Stimulated activated CD4-positive, alpha-beta T cell treated with anti-CD3 and anti-CD28 coated beads, Interleukin-4, amount 100 ng/mL, for 4 hours (primary cell): ENCODE data around the gene IL32.
A peak's percentile ranks its signal among the peaks of the same experiment; 100 is the strongest.

Source experiments
- DNase-seq, 2 experiments: peaks; one replicate each; pipeline ENCODE4 v3.0.0-alpha.2; 2020

IL32 gene

DNA sequence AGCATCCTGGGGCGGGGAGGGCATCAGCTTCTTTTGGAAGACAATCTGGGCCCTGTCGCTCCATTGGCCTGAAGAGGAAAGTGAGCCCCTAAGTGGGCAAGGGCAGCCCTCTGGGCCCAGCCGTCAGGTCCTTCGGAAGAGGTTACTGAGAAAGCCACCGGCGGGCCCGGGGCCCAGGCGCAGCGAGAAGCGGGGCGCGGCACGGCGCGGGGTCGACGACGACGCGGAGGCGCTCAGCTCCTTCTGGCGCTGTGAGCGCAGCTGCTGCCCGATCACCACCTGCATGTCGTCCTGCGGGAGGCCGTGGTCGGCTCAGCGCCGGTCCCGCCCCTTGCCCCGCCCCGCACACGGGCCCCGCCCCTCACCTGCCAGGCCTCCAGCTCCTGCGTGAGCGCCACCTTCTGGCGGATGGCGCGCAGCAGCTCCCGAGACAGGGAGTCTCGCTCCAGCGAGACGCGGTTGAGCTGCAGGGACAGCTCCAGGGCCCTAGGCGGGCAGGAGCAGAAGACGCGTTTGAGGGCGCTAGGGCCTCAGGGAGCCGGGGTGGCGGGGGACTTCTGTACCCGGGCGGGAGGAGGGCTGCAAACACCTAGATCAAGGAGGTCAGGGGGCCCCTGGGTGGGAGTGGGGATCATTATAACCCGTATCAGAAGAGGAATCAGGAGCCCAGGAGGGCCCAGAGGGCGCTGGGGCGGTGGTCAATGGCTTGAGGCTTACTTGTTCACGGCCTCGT is 37.3 kb upstream of the IL32 start:
- DNase-seq: peak; percentile 78 to 92

DNA sequence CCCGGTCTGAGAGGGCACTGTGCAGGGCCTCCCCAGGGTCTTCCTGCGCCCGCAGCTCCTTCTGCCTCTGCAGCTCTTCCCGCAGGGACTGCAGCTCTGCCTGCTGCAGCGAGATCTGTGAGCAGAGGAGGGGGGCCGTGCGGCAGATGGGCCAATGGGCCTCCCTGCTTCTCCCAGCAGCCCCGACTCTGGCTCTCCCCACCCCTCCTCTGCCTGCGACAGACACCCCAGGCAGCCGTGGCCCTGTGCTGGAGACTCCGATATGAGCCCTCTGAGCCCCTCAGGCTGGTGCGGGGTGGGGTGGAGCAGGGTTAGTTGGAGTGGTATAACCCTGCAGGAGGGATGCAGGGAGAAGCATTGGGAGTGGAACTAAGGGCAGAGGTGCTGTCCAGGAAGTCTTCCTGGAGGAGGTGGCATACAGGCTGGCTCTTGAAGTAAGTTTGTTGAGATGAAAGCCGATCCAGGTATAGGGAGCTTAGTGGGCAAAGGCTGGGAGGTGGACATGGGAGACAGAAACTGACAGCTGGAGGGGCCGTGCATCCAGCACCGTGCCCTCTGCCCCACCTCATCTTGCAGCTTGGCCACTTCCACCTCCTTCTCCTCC is 36.6 kb upstream of the IL32 start:
- DNase-seq: no peak

DNA sequence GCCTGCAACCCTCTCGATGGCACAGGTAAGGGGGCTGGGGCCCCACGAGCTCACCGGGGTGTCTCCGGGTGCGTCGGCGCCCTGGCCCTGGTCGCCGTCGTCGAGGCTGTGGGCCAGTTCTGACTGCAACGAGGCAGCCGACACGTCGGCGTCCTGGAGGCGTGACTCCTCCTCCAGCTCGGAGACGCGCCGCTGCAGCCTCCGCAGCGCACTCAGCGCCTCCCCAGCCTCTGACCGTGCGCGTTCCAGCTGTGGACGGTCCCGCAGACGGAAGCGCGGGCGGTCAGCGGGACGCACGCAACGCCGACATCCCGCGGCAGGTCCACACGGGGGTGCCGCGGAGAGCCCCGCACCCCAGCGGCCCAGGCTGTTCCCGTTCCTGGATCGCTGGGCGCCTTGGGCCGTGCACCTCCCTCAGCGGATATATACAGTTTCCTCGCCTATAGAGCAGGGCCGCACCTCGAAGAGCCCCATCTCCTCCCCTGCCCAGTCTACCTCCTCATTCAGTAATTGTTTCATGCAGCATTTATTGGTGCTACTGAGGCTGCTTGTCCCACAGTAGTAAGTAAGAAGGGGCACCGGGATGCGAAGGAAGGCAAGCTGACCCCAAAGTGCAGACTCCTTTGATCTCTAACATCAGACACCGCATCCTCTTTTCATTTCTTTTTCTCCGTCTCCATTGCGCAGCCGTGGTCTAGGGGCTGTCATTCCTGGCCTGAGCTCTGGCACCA is 35.8 kb upstream of the IL32 start:
- peak; percentile 39 to 45 for DNase-seq

DNA sequence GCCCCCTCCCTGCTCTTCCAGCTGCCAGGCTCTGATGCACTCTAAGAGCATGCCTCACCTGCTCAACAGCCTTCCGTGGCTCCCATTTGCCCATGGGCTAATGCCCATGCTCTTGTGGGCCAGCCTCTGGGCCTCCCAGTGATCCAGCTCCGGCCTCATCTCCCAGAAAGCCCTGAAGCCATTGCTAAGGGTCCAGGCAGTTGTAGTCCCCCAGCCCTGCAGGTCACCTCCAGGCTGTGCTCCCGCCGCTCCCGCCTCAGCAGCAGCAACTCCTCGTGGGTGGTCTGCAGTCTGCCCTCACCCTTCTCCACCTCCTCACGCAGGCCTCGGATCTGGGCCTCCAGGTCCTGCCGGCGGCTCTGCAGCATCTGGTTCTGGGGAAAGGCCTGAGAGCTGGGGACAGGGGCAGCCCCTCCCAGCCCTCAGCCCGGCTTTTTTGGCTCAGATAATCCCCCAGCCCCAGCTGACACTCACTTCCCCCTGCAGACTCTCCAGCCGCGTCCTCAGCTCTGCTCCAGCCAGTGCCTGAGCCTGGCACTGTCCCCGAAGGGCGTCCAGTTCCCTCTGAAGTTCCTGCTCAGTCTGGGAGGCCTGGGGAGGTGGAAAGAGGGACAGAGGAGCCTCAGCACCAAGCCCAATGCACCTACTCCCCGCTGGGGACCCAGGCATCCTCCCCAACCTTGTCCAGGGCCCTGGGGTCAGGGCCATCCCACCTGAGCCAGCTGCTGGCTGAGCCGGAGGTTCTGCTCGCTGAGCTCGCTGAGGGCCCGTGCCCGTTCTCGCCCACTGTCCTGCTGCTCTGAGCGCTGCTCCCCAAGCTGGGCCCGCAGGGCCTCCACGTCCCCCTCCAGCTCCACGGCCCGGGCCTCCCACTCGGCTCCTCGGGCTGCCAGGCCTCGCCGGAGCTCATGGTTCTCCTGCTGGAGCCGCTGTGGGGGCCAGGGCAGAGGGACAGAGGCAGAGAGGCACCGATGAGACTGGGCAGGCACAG is 34.9 kb upstream of the IL32 start:
- no peak for DNase-seq

DNA sequence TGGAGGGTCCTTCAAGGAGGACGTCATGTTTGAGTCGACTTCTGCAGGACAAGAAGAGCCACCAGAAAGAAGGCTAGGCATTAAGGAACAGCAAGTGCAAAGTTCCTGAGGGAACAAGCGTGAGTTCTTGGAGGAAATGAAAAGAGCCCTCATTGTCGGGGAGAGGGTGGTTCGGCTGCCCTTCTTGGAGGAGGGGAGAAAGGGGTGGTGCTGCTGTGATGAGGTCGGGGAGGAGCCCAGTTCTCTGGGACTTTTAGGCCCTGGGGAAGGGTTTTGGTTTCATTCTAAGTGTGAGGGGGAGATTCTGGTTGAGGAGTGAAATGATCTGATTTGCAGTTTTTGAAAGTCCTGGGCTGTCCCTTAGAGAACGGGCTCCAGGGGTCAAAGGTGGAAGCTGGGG is 32.8 kb upstream of the IL32 start:
- no peak for DNase-seq

- DNase-seq: no peak
Measured at GRCh38 chr16:3035289-3035971, 30.0 kb upstream of the IL32 start.

- DNase-seq: no peak
Measured at GRCh38 chr16:3035972-3036725, 29.3 kb upstream of the IL32 start.

GRCh38 chr16:3036726-3037315 is 28.6 kb upstream of the IL32 start, which contains the start of gene BICDL2:
BICDL2 (minus strand) TSS chr16:3036944; CDS start chr16:3035496, 1,448 bp downstream.
- no peak for DNase-seq

- no peak for DNase-seq
Measured at GRCh38 chr16:3038256-3038655, 27.2 kb upstream of the IL32 start.

GRCh38 chr16:3038896-3039295 is 26.5 kb upstream of the IL32 start:
- no peak for DNase-seq

- DNase-seq: no peak
Measured at GRCh38 chr16:3042376-3042775, 23.1 kb upstream of the IL32 start.

DNA sequence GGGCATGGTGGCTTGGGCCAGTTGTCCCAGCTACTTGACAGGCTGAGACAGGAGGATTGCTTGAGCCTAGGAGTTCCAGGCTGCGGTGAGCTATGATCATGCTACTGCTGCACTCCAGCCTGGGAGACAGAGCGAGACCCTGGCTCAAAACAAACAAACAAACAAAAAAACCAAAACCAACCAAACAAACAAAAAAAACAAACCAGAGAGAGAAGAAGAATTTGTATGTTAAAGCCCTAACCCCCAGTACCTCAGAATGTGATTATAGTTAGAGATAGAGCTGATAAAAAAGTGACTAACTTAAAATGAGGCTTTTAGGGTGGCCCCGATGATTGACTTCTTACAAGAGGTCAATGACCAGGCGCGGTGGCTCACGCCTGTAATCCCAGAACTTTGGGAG is 20.7 kb upstream of the IL32 start:
- no peak for DNase-seq

- no peak for DNase-seq
Measured at GRCh38 chr16:3045758-3046640, 19.4 kb upstream of the IL32 start, which contains the start of gene MMP25. MMP25 (plus strand) TSS chr16:3046561; CDS start chr16:3046918, 357 bp downstream.

DNA sequence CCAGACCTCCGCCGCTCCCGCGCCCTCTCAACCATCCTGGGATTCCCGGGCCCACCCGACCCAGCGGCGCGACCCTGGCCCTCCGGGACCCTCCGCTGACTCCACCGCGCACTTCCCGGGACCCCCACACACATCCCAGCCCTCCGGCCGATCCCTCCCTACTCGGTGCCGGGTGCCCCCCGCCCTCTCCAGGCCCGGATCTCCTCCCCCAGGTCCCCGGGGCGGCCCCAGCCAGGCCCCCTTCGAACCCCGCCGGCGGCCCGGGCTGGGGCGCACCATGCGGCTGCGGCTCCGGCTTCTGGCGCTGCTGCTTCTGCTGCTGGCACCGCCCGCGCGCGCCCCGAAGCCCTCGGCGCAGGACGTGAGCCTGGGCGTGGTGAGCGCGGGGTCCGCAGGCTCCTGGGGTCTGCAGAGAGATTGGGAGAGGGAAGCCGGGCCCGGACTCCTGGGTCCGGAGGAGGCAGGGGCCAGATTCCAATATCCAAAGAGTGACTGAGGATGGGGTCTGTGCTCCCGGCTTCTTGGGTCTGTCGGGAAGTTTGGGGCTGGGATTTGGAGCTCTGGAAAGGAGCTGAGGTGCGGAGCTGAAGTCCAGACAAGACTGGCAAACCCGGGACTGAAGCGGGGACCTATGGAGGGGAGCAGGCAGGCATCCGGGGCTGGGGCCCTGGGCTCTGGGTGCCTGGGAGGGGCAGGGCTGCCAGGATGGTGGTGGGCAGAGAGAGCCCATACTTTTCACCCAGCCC is 18.6 kb upstream of the IL32 start:
- no peak for DNase-seq

GRCh38 chr16:3047387-3047720 is 18.1 kb upstream of the IL32 start:
- no peak for DNase-seq

- DNase-seq: no peak
Measured at GRCh38 chr16:3049921-3050481, 15.4 kb upstream of the IL32 start.

DNA sequence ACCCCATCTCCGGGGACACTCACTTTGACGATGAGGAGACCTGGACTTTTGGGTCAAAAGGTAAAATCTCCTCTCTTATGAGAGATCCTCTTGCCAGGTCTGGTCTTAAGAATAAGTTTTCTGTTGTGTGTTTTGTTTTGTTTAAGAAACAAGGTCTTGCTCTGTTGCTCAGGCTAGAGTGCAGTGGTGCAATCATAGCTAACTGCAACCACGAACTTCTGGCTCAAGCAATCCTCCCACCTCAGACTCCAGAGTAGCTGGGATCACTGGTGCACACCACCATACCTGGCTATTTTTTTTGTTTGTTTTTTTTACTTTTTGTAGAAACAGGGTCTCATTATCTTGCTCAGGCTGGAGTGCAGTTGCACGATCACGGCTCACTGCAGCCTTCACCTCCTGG is 15.0 kb upstream of the IL32 start:
- DNase-seq: no peak

DNA sequence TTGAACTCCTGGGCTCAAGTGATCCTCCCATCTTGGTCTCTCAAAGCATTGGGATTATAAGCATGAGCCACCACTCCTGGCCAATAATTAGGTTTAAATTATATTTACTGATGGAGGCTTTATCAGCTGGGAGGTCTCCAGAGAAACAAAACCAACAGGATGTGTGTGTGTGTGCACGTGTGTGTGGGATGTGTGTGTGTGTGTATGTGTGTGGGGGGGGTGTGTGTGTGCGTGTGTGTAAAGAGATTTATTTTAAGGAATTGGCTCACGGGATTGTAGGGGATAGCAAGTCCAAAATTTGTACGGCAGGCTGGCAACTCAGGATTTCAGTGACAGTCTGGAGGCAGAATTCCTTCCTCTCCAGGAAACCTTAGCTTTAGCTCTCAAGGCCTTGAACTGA is 14.4 kb upstream of the IL32 start:
- no peak for DNase-seq

GRCh38 chr16:3051494-3051893 is 13.9 kb upstream of the IL32 start:
- no peak for DNase-seq
